AG04449 (cell line): ENCODE measurements around the gene NEURL1B.

Experiments
- CTCF ChIA-PET: fragments of 350-600 bp; formaldehyde crosslinking; extraction: SDS; loops from one replicate; lab custom pipeline; 2021; ENCODE audit warnings: antibody characterized with exemption; lab: Yijun Ruan, JAX
- POLR2A ChIA-PET: fragments of 400-600, 350-600 bp; formaldehyde crosslinking; extraction: SDS; loops from one replicate; lab custom pipeline; 2020; ENCODE audit warnings: antibody characterized with exemption, inconsistent platforms; lab: Yijun Ruan, JAX
- DNase-seq: peaks from one replicate; pipeline ENCODE4 v3.0.0-alpha.2; 2010; ENCODE audit warnings: low read depth, low spot score
- H3K4me3 ChIP-seq: 2 replicates; pipeline ENCODE4 v1.5.1; 2011; ENCODE audit warnings: low read depth, mild to moderate bottlenecking, control low read depth, low read length
- CTCF ChIP-seq: IDR thresholded peaks from one replicate; pipeline ENCODE4 v1.5.1; 2011; ENCODE audit warnings: mild to moderate bottlenecking, moderate library complexity, low read length, control low read depth, inconsistent platforms; ENCODE audit not compliant: insufficient read depth; ENCODE audit errors: missing control alignments

NEURL1B gene

GRCh38 chr5:172658391-172658790, 17.3 kb downstream of the NEURL1B start:
- DNase-seq = no peak
- TF ChIP-seq CTCF = no peak
- H3K4me3 ChIP-seq = no peak overlapping the region
- CTCF ChIA-PET = interaction anchor here (1.8 kb wide), 1 partner anchor 9 kb away, joined by 5 read pairs; no protein-coding TSS in a partner anchor
- POLR2A ChIA-PET = interaction anchor here (0.6 kb wide), 1 partner anchor 1167 kb away, joined by 4 read pairs; no protein-coding TSS in a partner anchor

- H3K4me3 ChIP-seq = no peak overlapping the region
- POLR2A ChIA-PET = interaction anchor here (0.6 kb wide), 1 partner anchor 1167 kb away, joined by 4 read pairs; no protein-coding TSS in a partner anchor
- DNase-seq = no peak
Observed at GRCh38 chr5:172658961-172659501, 18.0 kb downstream of the NEURL1B start.

GRCh38 chr5:172659570-172659908, 18.5 kb downstream of the NEURL1B start:
- TF ChIP-seq CTCF = no peak
- no peak for DNase-seq
- ChIA-PET CTCF (interaction anchor here (0.7 to 1.8 kb wide), 4 partner anchors 10 to 273 kb away, joined by 3 to 5 read pairs (median 3); no protein-coding TSS in a partner anchor), POLR2A (no interaction called here)
- no peak overlapping the region for H3K4me3 ChIP-seq

More at GRCh38 chr5:172658961-172659501, 18.0 kb downstream of the NEURL1B start:
- no peak for TF ChIP-seq CTCF
- CTCF ChIA-PET = interaction anchor here (0.7 to 1.8 kb wide), 2 partner anchors 10 to 273 kb away, joined by 3 to 5 read pairs; no protein-coding TSS in a partner anchor

- DNase-seq = peak; percentile 59
- CTCF ChIA-PET = interaction anchor here (0.7 to 1.8 kb wide), 5 partner anchors 11 to 272 kb away, joined by 3 to 5 read pairs (median 3); no protein-coding TSS in a partner anchor
- POLR2A ChIA-PET = no interaction called here
- no peak for TF ChIP-seq CTCF
- H3K4me3 ChIP-seq = peak overlapping the region; percentile 25; the same call in 1 of the 2 replicates
Observed at GRCh38 chr5:172659909-172660628, 19.0 kb downstream of the NEURL1B start.

- H3K4me3 ChIP-seq = no peak overlapping the region
- ChIA-PET POLR2A (no interaction called here), CTCF (interaction anchor here (1.1 kb wide), 1 partner anchor 209 kb away, joined by 4 read pairs; no protein-coding TSS in a partner anchor)
- no peak for TF ChIP-seq CTCF
- DNase-seq = no peak
Observed at GRCh38 chr5:172660974-172661373, 19.9 kb downstream of the NEURL1B start.

- no peak overlapping the region for H3K4me3 ChIP-seq
- no peak for DNase-seq
- ChIA-PET POLR2A (no interaction called here), CTCF (no interaction called here)
- TF ChIP-seq CTCF = no peak
Observed at GRCh38 chr5:172661526-172661925, 20.5 kb downstream of the NEURL1B start.
